Measurements from ENCODE around the gene RNF220.

- no peak for TF ChIP-seq CTCF (IDR thresholded peaks at IDR 0.05)
- TF ChIP-seq POLR2A (IDR thresholded peaks at IDR 0.05) = no peak
Observed at GRCh38 chr1:44591381-44591780, 186.3 kb downstream of the RNF220 start.
